ENCODE results near the gene FIBCD1. TPM values are rescaled to one million over a fixed set of nuclear protein-coding genes. Genes with fewer than 3 reads are reported as not detected.

The FIBCD1 gene
- total and polyA plus RNA-seq, 8 donors, result 0.18 to 6.4 (median 0.41) TPM; not detected in 4

- Histone ChIP-seq H3K4me3 (no peak overlapping the region), H3K4me1 (peaks cover 0 to 5% (median 0%) of the 10 kb centered on the region in 4 donors), H3K36me3 (no peaks in the 10 kb centered on the region), H3K27me3 (peaks cover 0 to 69% (median 3%) of the 10 kb centered on the region in 3 donors), H3K27ac (no peak overlapping the region), H3K9me3 (no peaks in the 10 kb centered on the region)
- 77 to 86% (median 79%) methylated on average over 33 to 34 of the region's 34 CpGs for WGBS, 5 donors
- DNase-seq, result no peak
- intact Hi-C loops (cut with DNase I; ENCODE audit: low total_unique reads), result no loop called here
- TF ChIP-seq POLR2A (IDR thresholded peaks at IDR 0.05) (no peak), EP300 (IDR thresholded peaks at IDR 0.05) (no peak), POLR2AphosphoS5 (IDR thresholded peaks at IDR 0.05) (no peak)
- TF ChIP-seq, protein P1, sequence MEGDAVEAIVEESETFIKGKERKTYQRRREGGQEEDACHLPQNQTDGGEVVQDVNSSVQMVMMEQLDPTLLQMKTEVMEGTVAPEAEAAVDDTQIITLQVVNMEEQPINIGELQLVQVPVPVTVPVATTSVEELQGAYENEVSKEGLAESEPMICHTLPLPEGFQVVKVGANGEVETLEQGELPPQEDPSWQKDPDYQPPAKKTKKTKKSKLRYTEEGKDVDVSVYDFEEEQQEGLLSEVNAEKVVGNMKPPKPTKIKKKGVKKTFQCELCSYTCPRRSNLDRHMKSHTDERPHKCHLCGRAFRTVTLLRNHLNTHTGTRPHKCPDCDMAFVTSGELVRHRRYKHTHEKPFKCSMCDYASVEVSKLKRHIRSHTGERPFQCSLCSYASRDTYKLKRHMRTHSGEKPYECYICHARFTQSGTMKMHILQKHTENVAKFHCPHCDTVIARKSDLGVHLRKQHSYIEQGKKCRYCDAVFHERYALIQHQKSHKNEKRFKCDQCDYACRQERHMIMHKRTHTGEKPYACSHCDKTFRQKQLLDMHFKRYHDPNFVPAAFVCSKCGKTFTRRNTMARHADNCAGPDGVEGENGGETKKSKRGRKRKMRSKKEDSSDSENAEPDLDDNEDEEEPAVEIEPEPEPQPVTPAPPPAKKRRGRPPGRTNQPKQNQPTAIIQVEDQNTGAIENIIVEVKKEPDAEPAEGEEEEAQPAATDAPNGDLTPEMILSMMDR (IDR thresholded peaks at IDR 0.05), result no peak
Observed at GRCh38 chr9:130917168-130917960, 21.7 kb downstream of the FIBCD1 start.

DNA sequence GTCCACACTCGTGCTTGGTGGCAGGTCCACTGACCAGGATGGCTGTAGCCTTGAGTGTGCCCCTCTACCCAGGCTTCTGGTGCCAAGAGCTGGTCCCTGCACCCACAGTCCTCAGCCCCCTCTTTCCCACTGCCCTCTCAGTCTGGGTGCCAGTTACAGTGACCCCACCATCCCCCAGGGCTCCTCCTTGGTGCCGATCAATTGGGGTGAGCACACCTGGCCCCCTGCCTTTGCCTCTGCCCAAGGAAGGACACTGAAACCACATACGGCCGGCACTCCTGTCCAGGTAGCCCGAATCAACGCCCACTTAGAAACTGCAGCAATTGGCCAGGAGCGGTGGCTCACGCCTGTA lies 24.0 kb downstream of the FIBCD1 start:
- WGBS, 5 donors, result 87 to 95% (median 91%) methylated on average over 7 to 8 of the region's 8 CpGs
- H3K27ac ChIP-seq, result no peak overlapping the region
- TF ChIP-seq POLR2A (IDR thresholded peaks at IDR 0.05) (no peak), EP300 (IDR thresholded peaks at IDR 0.05) (no peak), POLR2AphosphoS5 (IDR thresholded peaks at IDR 0.05) (no peak)
- TF ChIP-seq, protein P1 (IDR thresholded peaks at IDR 0.05), result no peak
- no peak for DNase-seq
- no peaks in the 10 kb centered on the region for H3K9me3 ChIP-seq
- H3K4me3 ChIP-seq, result no peak overlapping the region
- H3K36me3 ChIP-seq, result no peaks in the 10 kb centered on the region
- H3K27me3 ChIP-seq, result peaks cover 0 to 57% (median 3%) of the 10 kb centered on the region in 3 donors
- peaks cover 0 to 5% (median 0%) of the 10 kb centered on the region in 4 donors for H3K4me1 ChIP-seq
- intact Hi-C loops (cut with DNase I; ENCODE audit: low total_unique reads), result no loop called here

DNA sequence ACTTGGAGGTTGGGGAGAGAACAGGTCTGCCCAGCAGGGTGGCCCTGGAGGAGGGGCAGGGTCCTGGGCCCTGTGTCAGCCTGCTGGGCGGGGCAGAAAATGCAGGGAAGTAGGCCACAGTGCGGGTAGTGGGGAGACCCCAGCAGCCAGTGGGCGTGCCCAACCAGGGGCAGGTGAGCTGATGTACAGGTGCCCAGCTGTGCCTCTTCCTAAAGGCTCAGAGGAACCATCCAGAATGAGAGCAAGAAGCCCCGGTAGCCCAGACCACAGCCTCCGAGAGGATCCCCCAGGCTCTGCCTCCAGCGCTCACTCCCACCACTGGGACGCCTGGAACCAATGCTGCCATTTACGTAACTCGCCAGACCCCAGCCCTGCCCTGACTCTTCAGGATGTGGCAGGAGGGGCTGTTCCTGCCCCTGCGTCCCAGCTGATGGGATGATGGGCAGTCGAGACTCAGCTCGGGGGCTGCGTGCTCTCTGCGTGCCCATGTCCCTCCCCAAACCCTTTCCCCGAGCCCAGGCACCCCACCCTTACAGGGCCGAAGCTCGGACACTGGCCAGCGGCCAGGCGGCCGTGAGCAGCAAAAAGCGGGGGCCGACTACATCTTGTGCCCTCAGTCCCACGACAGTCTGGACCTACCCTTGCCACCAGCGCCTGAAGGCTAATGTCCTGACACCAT lies 24.5 kb downstream of the FIBCD1 start:
- Histone ChIP-seq H3K9me3 (no peaks in the 10 kb centered on the region), H3K4me1 (peaks cover 0 to 5% (median 0%) of the 10 kb centered on the region in 4 donors), H3K27me3 (peaks cover 0 to 52% (median 3%) of the 10 kb centered on the region in 3 donors), H3K27ac (no peak overlapping the region), H3K36me3 (no peaks in the 10 kb centered on the region), H3K4me3 (no peak overlapping the region)
- intact Hi-C loops (cut with DNase I; ENCODE audit: low total_unique reads), result no loop called here
- TF ChIP-seq POLR2A (IDR thresholded peaks at IDR 0.05) (no peak), EP300 (IDR thresholded peaks at IDR 0.05) (no peak), POLR2AphosphoS5 (IDR thresholded peaks at IDR 0.05) (no peak)
- TF ChIP-seq, protein P1 (IDR thresholded peaks at IDR 0.05), result no peak
- DNase-seq, result no peak
- WGBS, 5 donors, result 73 to 79% (median 76%) methylated on average over 16 to 24 of the region's 24 CpGs

DNA sequence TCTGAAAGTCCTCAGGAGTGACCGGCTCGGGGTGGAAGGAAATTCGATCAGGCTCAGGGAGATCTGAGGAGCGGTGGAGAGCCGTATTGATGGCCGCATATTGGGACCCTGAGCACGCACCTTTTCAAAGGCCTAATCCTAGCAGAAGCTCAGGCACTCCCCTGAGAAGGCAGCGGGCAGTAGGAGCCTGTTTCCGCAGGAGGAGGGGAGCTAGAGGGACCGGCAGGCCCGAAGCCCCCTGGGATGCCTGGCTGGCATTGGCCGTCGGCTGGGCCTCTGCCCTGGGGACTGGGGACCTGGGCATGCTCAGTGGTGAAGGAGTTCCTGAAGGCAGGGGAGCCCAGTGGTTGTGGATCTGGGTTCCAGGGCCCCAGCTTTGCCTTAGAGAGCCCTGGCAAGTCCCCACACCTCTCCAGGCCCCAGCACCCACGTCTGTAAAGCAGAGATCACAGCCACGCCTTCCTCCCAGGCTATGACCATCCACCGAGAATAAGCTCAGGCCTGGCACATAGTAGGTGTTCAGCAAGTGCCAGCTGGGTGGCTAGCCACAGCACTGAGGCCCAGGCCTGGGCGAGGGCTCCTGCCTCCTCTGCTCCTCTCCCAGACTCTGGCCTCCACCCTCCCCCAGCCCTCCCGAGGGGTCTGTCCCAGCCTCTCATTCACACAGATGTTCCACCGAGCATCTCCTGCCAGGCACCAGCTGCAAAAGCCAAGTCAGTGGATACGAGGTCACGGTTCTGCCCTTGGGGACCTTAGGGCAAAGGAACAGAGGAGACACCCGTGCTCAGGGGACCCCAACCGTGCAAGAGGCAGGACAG lies 25.2 kb downstream of the FIBCD1 start:
- intact Hi-C loops (cut with DNase I; ENCODE audit: low total_unique reads), result no loop called here
- Histone ChIP-seq H3K36me3 (no peaks in the 10 kb centered on the region), H3K9me3 (no peaks in the 10 kb centered on the region), H3K27me3 (peaks cover 0 to 45% (median 3%) of the 10 kb centered on the region in 3 donors), H3K4me3 (peak overlapping the region in 2 of 4 donors; percentile 18 to 26), H3K27ac (no peak overlapping the region), H3K4me1 (peaks cover 0 to 2% (median 0%) of the 10 kb centered on the region in 4 donors)
- DNase-seq, result no peak
- TF ChIP-seq EP300 (IDR thresholded peaks at IDR 0.05), result no peak
- no peak for TF ChIP-seq POLR2AphosphoS5 (IDR thresholded peaks at IDR 0.05)
- no peak for TF ChIP-seq POLR2A (IDR thresholded peaks at IDR 0.05)
- TF ChIP-seq, protein P1 (IDR thresholded peaks at IDR 0.05), result no peak
- 61 to 72% (median 63%) methylated on average over 17 to 23 of the region's 23 CpGs for WGBS, 5 donors

All from stomach (tissue), 9 donors.